T-cell (primary cell): Measurements from ENCODE around the gene IQGAP2. TPM values are rescaled to one million over a fixed set of nuclear protein-coding genes. Genes with fewer than 3 reads are reported as not detected.

ENCODE experiments used
- ATAC-seq, 4 experiments: fragments of 200-7000 bp in 3 of 4; fragments of 150-1000 bp in 1 of 4; cut with Tn5 transposase; replicated peaks in 1 of 4; 1 replicate in 3 of 4; 2 replicates in 1 of 4; pipeline ENCODE4 v1.10.0; 2021; ENCODE audit warnings: moderate library complexity in 3 of 4, mild to moderate bottlenecking in 2 of 4, moderate number of reproducible peaks in 1 of 4
- CTCF ChIA-PET, 2 donors: fragments of 300-600 bp; sonication (Branson Sonifier 250); formaldehyde crosslinking; loops; one replicate each; lab custom pipeline; 2022; ENCODE audit warnings: antibody characterized with exemption in 2 of 2; lab: Charles Lee
- POLR2A ChIA-PET, 2 donors: fragments of 300-600 bp; sonication (Branson Sonifier 250); formaldehyde crosslinking; loops; one replicate each; lab custom pipeline; 2022; ENCODE audit warnings: antibody characterized with exemption in 2 of 2; lab: Charles Lee
- DNase-seq, 35 experiments: peaks; one replicate each; pipeline versions ENCODE4 v3.0.0 to v3.0.0-alpha.2; 2013 to 2023
- H3K27ac ChIP-seq: one replicate; pipeline ENCODE4 v1.5.1; 2013; ENCODE audit warnings: low read length
- H3K27me3 ChIP-seq, 2 experiments: replicated peaks in 1 of 2; 1 replicate in 1 of 2; 2 replicates in 1 of 2; pipeline versions ENCODE4 v1.6.1 to v1.7.0; 2013; ENCODE audit warnings: low read length in 1 of 2, mixed read lengths in 1 of 2; ENCODE audit not compliant: control insufficient read depth in 2 of 2, insufficient read depth in 2 of 2; ENCODE audit errors: extremely low read depth in 1 of 2
- H3K36me3 ChIP-seq, 2 donors: 1 replicate in 1 of 2; 2 replicates in 1 of 2; pipeline versions ENCODE4 v1.6.1 to v1.7.0; 2013; ENCODE audit warnings: low read length in 1 of 2; ENCODE audit not compliant: control insufficient read depth in 2 of 2, insufficient read depth in 1 of 2; ENCODE audit errors: extremely low read depth in 1 of 2
- H3K4me1 ChIP-seq, 2 experiments: 1 replicate in 1 of 2; 2 replicates in 1 of 2; pipeline versions ENCODE4 v1.6.1 to v1.7.0; 2013; ENCODE audit warnings: low read length in 2 of 2, mixed read lengths in 1 of 2; ENCODE audit not compliant: insufficient read depth in 2 of 2, control insufficient read depth in 1 of 2; ENCODE audit errors: extremely low read depth in 1 of 2
- H3K4me3 ChIP-seq, 2 donors: 1 replicate in 1 of 2; 2 replicates in 1 of 2; pipeline versions ENCODE4 v1.5.1 to v1.7.0; 2013; ENCODE audit warnings: mild to moderate bottlenecking in 2 of 2, low read length in 1 of 2, moderate library complexity in 1 of 2; ENCODE audit not compliant: control insufficient read depth in 1 of 2; ENCODE audit errors: extremely low read depth in 1 of 2
- H3K9me3 ChIP-seq: 2 replicates; pipeline ENCODE4 v1.7.0; 2013
- H3K27ac Mint-ChIP-seq, 2 donors: one replicate each; pipeline ENCODE4 v1.8.0; 2020 to 2021; ENCODE audit warnings: mild to moderate bottlenecking in 2 of 2, mixed read lengths in 2 of 2
- H3K27me3 Mint-ChIP-seq, 2 donors: one replicate each; pipeline ENCODE4 v1.8.0; 2021 to 2022; ENCODE audit warnings: mixed read lengths in 2 of 2
- H3K36me3 Mint-ChIP-seq: one replicate; pipeline ENCODE4 v1.8.0; 2021; ENCODE audit warnings: mixed read lengths
- H3K4me1 Mint-ChIP-seq, 3 donors: one replicate each; pipeline ENCODE4 v1.8.0; 2020 to 2022; ENCODE audit warnings: mixed read lengths in 3 of 3, mild to moderate bottlenecking in 1 of 3
- H3K4me3 Mint-ChIP-seq, 3 donors: one replicate each; pipeline ENCODE4 v1.8.0; 2020 to 2022; ENCODE audit warnings: mild to moderate bottlenecking in 3 of 3, mixed read lengths in 3 of 3, moderate library complexity in 3 of 3
- H3K9me3 Mint-ChIP-seq, 3 donors: one replicate each; pipeline ENCODE4 v1.8.0; 2020 to 2022; ENCODE audit warnings: mixed read lengths in 3 of 3
- WGBS: methylation state at CpG from one replicate; pipeline ENCODE4 v1.1.5; 2013; ENCODE audit warnings: missing lambda C conversion rate; ENCODE audit not compliant: insufficient coverage; 5-methylcytosine and 5-hydroxymethylcytosine counted together
- total RNA-seq, 35 experiments: library from RNA in 6 of 35; stranded (reverse) in 6 of 35; fragments of 120-200 nt in 1 of 35; gene quantifications; one replicate each; pipeline versions ENCODE4 v1.2.1 to v1.2.4 and lab custom pipeline; 2013 to 2026

The IQGAP2 gene
- 100 to 1,000 TPM in 1 of 5 donors, 10 to 100 TPM in 4; 66.5 to 121 (median 72.5) TPM for total RNA-seq
- 114 TPM for total RNA-seq (2013)
- total RNA-seq (lab: John Stamatoyannopoulos, UW) = 65.8 to 291 (median 193) reads per million in 29 experiments

- H3K9me3 ChIP-seq = no peaks in the 10 kb centered on the region
- peak; percentile 63 to 74 (median 70) for ATAC-seq
- no peaks in the 10 kb centered on the region for H3K27me3 Mint-ChIP-seq
- H3K4me3 Mint-ChIP-seq = peak within 1 kb of the TSS; percentile 87 to 97 (median 93)
- H3K36me3 Mint-ChIP-seq = peaks cover 7% of the 10 kb centered on the region
- ChIA-PET POLR2A (interaction anchor here (0.5 to 1.9 kb wide), 15 partner anchors 13 to 229 kb away, joined by 3 to 30 read pairs (median 4); no protein-coding TSS in a partner anchor), CTCF (interaction anchor here (0.6 to 3.4 kb wide), 19 partner anchors 9 to 181 kb away, joined by 3 to 27 read pairs (median 4); no protein-coding TSS in a partner anchor)
- H3K9me3 Mint-ChIP-seq = no peaks in the 10 kb centered on the region
- 0% methylated on average over 76 of the region's 92 CpGs for WGBS
- peaks cover 60 to 62% (median 60%) of the 10 kb centered on the region in 3 donors for H3K4me1 Mint-ChIP-seq
- peak within 1 kb of the TSS; percentile 98 to 100 for H3K27ac Mint-ChIP-seq
- H3K4me3 ChIP-seq = peak within 1 kb of the TSS; percentile 76 to 85
- no peaks in the 10 kb centered on the region for H3K27me3 ChIP-seq
- peak; percentile 70 to 93 (median 84) for DNase-seq
- H3K4me1 ChIP-seq = peaks cover 33 to 45% of the 10 kb centered on the region in 2 experiments
- H3K36me3 ChIP-seq = no peaks in the 10 kb centered on the region
- H3K27ac ChIP-seq = peak within 1 kb of the TSS; percentile 89
Observed at GRCh38 chr5:76402886-76403765, at the start of gene IQGAP2. Gene IQGAP2 (plus strand): TSS chr5:76403285. CDS start chr5:76403546, 261 bp downstream.

GRCh38 chr5:76356887-76357286 lies 46.2 kb upstream of the IQGAP2 start:
- Mint-ChIP-seq H3K27me3 (peaks cover 0 to 3% of the 10 kb centered on the region in 2 donors), H3K36me3 (no peaks in the 10 kb centered on the region), H3K27ac (no peak overlapping the region), H3K4me1 (peaks cover 0 to 1% (median 0%) of the 10 kb centered on the region in 3 donors), H3K9me3 (no peaks in the 10 kb centered on the region), H3K4me3 (no peak overlapping the region)
- Histone ChIP-seq H3K27ac (no peak overlapping the region), H3K36me3 (no peaks in the 10 kb centered on the region), H3K27me3 (no peaks in the 10 kb centered on the region), H3K4me1 (no peaks in the 10 kb centered on the region), H3K4me3 (no peak overlapping the region), H3K9me3 (no peaks in the 10 kb centered on the region)
- ATAC-seq (no peak), DNase-seq (no peak)
- ChIA-PET POLR2A (no interaction called here), CTCF (interaction anchor here in 1 of 2 donors (0.6 to 0.7 kb wide), 2 partner anchors 58 to 221 kb away, joined by 3 to 4 read pairs; no protein-coding TSS in a partner anchor)
- WGBS = 88% methylated on average over 3 of the region's 5 CpGs

GRCh38 chr5:76363352-76364225 lies 39.5 kb upstream of the IQGAP2 start:
- ATAC-seq (no peak), DNase-seq (peak in 3 of 35 experiments; percentile 7 to 18 (median 14))
- Mint-ChIP-seq H3K36me3 (no peaks in the 10 kb centered on the region), H3K27me3 (no peaks in the 10 kb centered on the region), H3K4me1 (peaks cover 0 to 9% (median 7%) of the 10 kb centered on the region in 3 donors), H3K27ac (peak overlapping the region in 1 of 2 donors; percentile 17), H3K4me3 (no peak overlapping the region), H3K9me3 (no peaks in the 10 kb centered on the region)
- no peak overlapping the region for H3K4me3 ChIP-seq
- no peaks in the 10 kb centered on the region for H3K27me3 ChIP-seq
- H3K27ac ChIP-seq = no peak overlapping the region
- CTCF ChIA-PET = no interaction called here
- H3K9me3 ChIP-seq = no peaks in the 10 kb centered on the region
- POLR2A ChIA-PET = no interaction called here
- no peaks in the 10 kb centered on the region for H3K4me1 ChIP-seq
- H3K36me3 ChIP-seq = no peaks in the 10 kb centered on the region
- 97% methylated on average over 8 of the region's 17 CpGs for WGBS

GRCh38 chr5:76364226-76364589 lies 38.9 kb upstream of the IQGAP2 start:
- Histone ChIP-seq H3K9me3 (no peaks in the 10 kb centered on the region), H3K4me3 (no peak overlapping the region), H3K4me1 (no peaks in the 10 kb centered on the region), H3K27ac (no peak overlapping the region), H3K27me3 (no peaks in the 10 kb centered on the region), H3K36me3 (no peaks in the 10 kb centered on the region)
- Mint-ChIP-seq H3K27me3 (peaks cover 0 to 4% of the 10 kb centered on the region in 2 donors), H3K9me3 (no peaks in the 10 kb centered on the region), H3K36me3 (no peaks in the 10 kb centered on the region), H3K4me1 (peaks cover 0 to 12% (median 10%) of the 10 kb centered on the region in 3 donors), H3K27ac (peak overlapping the region in 1 of 2 donors; percentile 17), H3K4me3 (no peak overlapping the region)
- DNase-seq (no peak), ATAC-seq (no peak)
- POLR2A ChIA-PET = interaction anchor here in 1 of 2 donors (0.6 kb wide), 1 partner anchor 72 kb away, joined by 3 read pairs; no protein-coding TSS in a partner anchor
- no CpG with 5 or more reads among the region's 2 CpGs for WGBS
- CTCF ChIA-PET = no interaction called here

GRCh38 chr5:76365561-76365960 lies 37.5 kb upstream of the IQGAP2 start:
- Histone ChIP-seq H3K4me3 (no peak overlapping the region), H3K27me3 (no peaks in the 10 kb centered on the region), H3K27ac (no peak overlapping the region), H3K9me3 (no peaks in the 10 kb centered on the region), H3K4me1 (no peaks in the 10 kb centered on the region), H3K36me3 (no peaks in the 10 kb centered on the region)
- ChIA-PET CTCF (no interaction called here), POLR2A (interaction anchor here in 1 of 2 donors (0.6 kb wide), 1 partner anchor 9 kb away, joined by 4 read pairs; no protein-coding TSS in a partner anchor)
- Mint-ChIP-seq H3K4me1 (peaks cover 0 to 12% (median 10%) of the 10 kb centered on the region in 3 donors), H3K27ac (no peak overlapping the region), H3K27me3 (peaks cover 0 to 4% of the 10 kb centered on the region in 2 donors), H3K36me3 (no peaks in the 10 kb centered on the region), H3K9me3 (no peaks in the 10 kb centered on the region), H3K4me3 (no peak overlapping the region)
- DNase-seq (no peak), ATAC-seq (no peak)

GRCh38 chr5:76366596-76366995 lies 36.5 kb upstream of the IQGAP2 start:
- WGBS = no CpG with 5 or more reads among the region's 2 CpGs
- Histone ChIP-seq H3K9me3 (no peaks in the 10 kb centered on the region), H3K27ac (no peak overlapping the region), H3K4me3 (no peak overlapping the region), H3K27me3 (no peaks in the 10 kb centered on the region), H3K4me1 (no peaks in the 10 kb centered on the region), H3K36me3 (no peaks in the 10 kb centered on the region)
- Mint-ChIP-seq H3K27ac (no peak overlapping the region), H3K4me3 (no peak overlapping the region), H3K36me3 (no peaks in the 10 kb centered on the region), H3K27me3 (peaks cover 0 to 4% of the 10 kb centered on the region in 2 donors), H3K9me3 (no peaks in the 10 kb centered on the region), H3K4me1 (peaks cover 0 to 12% (median 10%) of the 10 kb centered on the region in 3 donors)
- CTCF ChIA-PET = no interaction called here
- POLR2A ChIA-PET = interaction anchor here in 1 of 2 donors (0.6 to 0.7 kb wide), 2 partner anchors 10 to 24 kb away, joined by 3 to 4 read pairs; no protein-coding TSS in a partner anchor
- DNase-seq (no peak), ATAC-seq (no peak)
